ENCODE data around the gene ATP2B2.

DNA sequence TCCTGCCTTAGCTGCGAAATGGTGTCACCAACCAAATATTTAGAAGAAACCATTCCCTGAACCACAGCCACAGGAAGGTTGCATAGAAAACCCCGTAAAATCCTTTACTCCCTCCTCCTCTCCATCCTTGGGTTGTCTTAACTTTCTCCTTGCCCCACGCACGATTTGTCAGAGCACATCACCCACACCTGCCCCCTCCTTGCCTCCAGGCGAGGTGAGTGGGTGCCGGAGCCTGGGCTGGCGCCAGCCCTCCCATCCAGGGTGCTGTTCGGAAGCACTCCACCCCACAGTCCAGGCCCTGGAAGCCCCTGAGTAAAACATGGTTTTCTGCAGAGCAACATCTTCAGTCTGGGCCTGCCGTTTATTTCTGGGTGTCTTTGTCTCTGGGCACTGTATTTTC lies 216.3 kb downstream of the ATP2B2 start:
- TF ChIP-seq, protein P1, sequence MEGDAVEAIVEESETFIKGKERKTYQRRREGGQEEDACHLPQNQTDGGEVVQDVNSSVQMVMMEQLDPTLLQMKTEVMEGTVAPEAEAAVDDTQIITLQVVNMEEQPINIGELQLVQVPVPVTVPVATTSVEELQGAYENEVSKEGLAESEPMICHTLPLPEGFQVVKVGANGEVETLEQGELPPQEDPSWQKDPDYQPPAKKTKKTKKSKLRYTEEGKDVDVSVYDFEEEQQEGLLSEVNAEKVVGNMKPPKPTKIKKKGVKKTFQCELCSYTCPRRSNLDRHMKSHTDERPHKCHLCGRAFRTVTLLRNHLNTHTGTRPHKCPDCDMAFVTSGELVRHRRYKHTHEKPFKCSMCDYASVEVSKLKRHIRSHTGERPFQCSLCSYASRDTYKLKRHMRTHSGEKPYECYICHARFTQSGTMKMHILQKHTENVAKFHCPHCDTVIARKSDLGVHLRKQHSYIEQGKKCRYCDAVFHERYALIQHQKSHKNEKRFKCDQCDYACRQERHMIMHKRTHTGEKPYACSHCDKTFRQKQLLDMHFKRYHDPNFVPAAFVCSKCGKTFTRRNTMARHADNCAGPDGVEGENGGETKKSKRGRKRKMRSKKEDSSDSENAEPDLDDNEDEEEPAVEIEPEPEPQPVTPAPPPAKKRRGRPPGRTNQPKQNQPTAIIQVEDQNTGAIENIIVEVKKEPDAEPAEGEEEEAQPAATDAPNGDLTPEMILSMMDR (IDR thresholded peaks at IDR 0.05) = no peak
- TF ChIP-seq EP300 (IDR thresholded peaks at IDR 0.05; ENCODE audit: low read depth) (no peak), POLR2A (IDR thresholded peaks at IDR 0.05) (no peak), POLR2AphosphoS5 (IDR thresholded peaks at IDR 0.05) (no peak)

All from transverse colon (tissue), 4 donors.